GM18502 (cell line): ENCODE data around the gene ASB2.

Experiments
- ATAC-seq: cut with Tn5 transposase; IDR thresholded peaks from one replicate; pipeline ENCODE4 v1.9.1; 2021; ENCODE audit warnings: mild to moderate bottlenecking; ENCODE audit not compliant: unreplicated experiment, poor library complexity

ASB2 gene

GRCh38 chr14:93953739-93954515, 22.4 kb downstream of the ASB2 start:
- ATAC-seq: no peak

GRCh38 chr14:93953263-93953662, 23.1 kb downstream of the ASB2 start:
- ATAC-seq: no peak

DNA sequence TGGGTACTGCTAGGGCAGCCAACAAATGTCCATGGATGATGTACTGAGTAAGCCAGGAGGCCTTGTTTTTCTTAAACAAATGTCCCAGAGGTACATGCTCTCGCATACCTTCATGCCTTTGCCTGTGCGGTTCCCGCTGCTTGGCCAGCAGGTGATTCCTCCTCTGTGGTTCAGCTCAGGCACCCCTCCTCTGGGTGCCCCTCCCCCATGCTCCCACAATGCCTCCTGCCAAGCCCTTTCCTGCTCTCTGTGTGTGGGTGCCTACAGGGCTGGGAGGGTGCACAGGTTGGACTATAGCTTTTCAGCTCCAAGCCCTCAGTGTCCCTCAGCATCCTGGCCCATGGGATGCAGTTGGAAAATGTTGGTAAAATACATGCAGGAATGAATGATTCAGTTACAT, 23.5 kb downstream of the ASB2 start:
- ATAC-seq: no peak

DNA sequence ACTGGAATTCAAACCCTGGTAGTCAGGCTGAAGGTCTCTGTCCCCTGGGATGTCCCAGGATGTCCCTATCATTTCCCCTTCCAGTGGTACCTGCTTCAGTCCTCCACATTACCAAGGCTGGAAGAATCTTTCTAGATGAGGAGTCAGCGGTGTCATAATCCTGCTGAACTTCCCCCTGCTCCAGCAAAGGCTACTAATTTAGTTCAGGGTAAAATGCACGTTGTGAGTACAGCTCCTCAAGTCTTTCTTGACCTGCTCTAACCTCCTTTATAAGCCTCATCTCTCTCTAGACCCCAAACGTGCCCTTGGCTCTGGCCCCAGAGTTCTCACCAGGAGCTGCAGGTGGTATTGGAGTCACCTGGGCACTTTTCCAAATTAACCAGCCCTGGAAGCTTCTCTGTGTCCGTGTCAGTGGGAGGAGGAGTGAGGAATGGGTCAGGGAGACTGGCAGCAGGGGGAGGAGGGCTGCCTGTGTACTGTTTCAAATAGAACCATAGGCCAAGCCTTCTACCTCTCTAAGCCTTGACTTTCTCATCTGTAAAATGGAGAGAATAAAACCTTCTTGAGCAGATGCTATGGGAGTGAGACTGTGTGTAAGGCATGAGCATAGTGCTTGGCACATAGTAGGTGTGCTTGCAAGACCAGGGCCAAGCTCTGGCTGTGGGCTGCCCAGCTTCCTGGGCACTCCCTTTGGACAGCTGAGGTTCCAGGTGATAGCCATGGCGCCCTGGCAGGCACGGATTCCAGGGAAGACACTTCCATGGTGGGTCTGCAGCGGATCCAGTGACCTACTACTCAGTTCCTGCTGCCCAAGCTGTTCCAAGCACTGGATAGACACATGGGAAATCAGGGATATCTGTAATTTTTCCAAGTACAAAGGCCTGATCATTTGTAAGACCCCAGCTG, 24.5 kb downstream of the ASB2 start:
- no peak for ATAC-seq

- no peak for ATAC-seq
Measured at GRCh38 chr14:93950948-93951634, 25.3 kb downstream of the ASB2 start.

- ATAC-seq: no peak
Measured at GRCh38 chr14:93949511-93950075, 26.8 kb downstream of the ASB2 start.

DNA sequence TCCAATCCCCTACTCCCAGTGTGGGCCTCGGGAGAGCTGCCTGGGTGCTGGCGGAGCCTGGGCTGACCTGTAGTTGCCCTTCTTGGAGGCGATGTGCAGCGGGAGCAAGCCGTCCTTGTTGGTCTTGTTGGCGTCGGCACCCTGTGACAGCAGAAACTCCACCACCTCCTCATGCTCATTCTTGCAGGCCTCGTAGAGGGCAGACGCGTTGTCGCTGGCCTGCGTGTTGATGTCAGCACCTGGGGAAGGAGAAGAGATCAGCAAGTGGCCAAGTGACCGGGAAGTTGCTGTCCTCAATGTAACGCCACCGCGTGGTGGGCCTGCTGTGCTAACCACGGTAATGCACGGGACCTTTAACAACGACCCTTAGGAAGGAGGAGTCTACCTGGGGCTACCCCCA, 29.1 kb downstream of the ASB2 start:
- no peak for ATAC-seq

DNA sequence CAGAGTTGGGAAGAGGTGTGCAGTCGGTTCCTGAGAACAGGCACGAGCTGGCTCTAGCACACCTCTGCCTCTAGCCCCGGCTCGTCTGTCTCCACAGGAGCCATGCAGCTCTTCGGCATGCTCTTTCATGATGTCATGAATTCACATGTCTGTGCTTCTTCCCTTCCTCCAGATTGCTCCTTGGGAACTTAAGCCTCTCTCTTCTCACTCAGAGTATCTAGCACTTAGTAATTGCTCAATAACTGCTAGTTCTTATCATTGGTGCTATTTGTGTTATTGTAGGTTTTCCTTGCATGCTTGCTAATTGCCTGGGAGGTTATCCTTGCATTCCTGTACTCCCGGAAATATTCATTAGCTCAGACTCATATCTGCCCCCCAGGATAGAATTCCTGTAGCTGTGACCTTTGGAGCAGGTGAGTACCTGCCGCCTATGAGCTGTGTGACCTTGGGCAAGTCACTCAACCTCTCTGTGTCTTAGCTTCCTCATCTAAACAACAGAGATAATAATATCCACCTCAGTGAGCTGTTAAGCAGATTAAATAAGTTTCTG, 29.8 kb downstream of the ASB2 start:
- ATAC-seq: no peak

- no peak for ATAC-seq
Measured at GRCh38 chr14:93946104-93946503, 30.3 kb downstream of the ASB2 start.

GRCh38 chr14:93945070-93945399, 31.3 kb downstream of the ASB2 start:
- no peak for ATAC-seq

DNA sequence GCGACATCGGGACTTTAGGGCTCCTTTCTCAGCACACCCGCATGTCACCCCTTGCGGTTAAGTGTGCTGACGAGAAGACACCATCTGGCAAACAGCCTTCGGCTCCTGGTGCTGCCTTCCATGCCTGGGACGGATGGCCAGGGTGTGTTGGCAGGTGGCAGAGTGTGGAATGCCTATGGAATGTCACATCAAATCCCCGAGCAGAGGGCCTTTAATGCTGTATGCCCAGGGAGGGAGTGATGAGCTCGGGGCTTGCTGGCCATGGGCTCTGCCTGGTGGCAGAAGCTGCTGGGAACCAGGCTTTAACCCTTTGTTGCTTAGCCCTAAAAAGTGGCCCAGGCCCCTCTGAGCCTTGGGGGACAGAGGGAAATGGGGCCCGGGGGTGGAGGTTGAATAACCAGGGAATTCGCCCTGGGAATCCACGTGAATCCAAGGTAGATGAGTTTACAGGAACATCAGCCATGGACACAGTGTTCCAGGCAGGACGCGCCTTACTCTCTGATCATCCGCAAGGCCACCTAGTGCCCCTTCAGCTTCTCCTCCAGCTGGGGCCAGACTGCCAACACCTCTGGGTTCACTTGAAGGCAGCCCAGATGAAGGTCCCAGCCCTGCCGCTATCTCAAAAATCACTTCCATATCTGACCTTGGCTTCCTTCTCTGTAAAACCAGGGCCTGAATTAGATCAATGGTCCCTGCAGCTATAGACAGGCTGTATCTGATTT, 31.9 kb downstream of the ASB2 start:
- no peak for ATAC-seq

DNA sequence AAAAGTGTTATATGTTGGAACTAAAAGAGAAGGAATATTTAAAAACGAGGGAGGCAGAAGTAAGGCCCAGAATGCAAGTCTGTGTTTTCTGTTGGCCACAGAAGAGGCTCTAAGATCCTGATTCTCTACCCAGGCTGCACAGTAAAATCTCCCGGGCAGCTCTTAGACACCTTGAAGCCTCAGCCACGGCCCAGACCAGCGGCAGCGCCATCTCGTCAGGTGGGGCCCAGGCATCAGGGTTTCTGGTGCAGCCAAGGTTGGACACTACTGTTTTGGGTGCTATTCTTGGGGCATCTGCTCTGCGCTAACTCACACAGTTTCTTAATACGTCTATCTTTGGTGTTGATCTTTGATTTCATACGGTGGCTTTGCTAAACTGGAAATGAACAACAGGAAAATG, 32.4 kb downstream of the ASB2 start:
- no peak for ATAC-seq

- no peak for ATAC-seq
Measured at GRCh38 chr14:93943052-93943451, 33.3 kb downstream of the ASB2 start.

DNA sequence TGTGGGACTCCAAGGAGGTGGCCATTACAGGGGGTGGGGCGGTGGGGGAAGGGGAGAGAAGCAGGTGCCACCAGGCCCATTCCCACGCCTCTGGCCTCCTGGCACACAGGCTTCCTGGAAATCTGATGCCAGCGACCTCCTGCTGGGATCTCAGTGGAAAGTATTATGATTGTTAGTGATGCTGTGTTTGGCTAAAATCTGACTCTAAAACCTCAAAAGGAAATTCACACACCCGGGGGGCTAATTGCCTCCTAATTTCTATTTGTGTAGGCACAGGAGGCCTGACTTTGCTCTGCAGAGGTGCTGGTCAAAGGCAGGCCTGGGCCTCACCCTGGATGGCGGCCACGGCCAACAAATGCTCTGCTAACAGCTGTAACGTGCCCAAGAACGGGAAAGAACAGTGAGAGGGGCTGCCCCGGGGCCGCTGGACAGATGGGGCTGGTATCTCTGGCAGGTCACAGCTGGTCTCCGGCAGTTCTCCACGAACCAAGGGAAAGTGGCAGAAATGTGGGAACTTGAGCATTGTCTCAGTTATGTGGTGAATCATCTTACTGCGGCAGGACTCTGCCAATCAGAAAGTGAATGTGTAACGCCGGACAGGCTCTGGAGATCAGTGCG, 35.0 kb downstream of the ASB2 start:
- ATAC-seq: no peak

GRCh38 chr14:93940437-93940836, 35.9 kb downstream of the ASB2 start:
- no peak for ATAC-seq

- ATAC-seq: peak; percentile 93
Measured at GRCh38 chr14:93939304-93940229, 36.8 kb downstream of the ASB2 start.

- no peak for ATAC-seq
Measured at GRCh38 chr14:93938751-93939303, 37.5 kb downstream of the ASB2 start.

DNA sequence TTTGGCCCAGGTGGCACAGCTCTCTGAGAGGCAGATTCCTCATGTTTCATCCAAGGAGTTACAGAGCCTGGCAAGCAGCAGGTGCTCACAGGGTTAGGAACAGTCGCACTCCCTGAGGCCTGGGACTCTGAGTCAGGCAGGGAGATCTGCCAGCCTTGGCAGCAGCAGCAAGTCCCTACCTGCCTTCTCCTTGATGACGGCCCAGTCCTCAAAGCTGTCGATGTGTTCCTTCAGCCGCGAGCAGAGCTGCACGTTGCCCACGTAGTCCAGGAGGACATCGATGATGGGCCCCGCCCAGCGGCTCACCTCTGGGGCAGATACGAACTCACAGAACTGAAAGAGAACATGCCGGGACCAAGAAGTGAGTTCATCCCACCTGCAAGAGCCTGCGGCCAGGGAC, 38.9 kb downstream of the ASB2 start:
- ATAC-seq: no peak
